ENCODE data around the gene ASB13.
A peak's percentile ranks its signal among the peaks of the same experiment; 100 is the strongest.

The ASB13 gene

GRCh38 chr10:5698062-5698461 lies 31.7 kb upstream of the ASB13 start:
- TF ChIP-seq ARNT (IDR thresholded peaks at IDR 0.05) (no peak), SUZ12 (IDR thresholded peaks at IDR 0.05) (no peak), FOXK2 (IDR thresholded peaks at IDR 0.05) (no peak), FOXA1 (IDR thresholded peaks at IDR 0.05) (no peak), ZNF384 (IDR thresholded peaks at IDR 0.05) (no peak), SP1 (IDR thresholded peaks at IDR 0.05) (no peak), PKNOX1 (IDR thresholded peaks at IDR 0.05) (no peak), LEF1 (IDR thresholded peaks at IDR 0.05; ENCODE audit: borderline replicate concordance) (no peak), NFRKB (IDR thresholded peaks at IDR 0.05) (no peak), CTBP1 (IDR thresholded peaks at IDR 0.05; ENCODE audit: borderline replicate concordance) (no peak), BHLHE40 (IDR thresholded peaks at IDR 0.05; ENCODE audit: borderline replicate concordance) (no peak), FOXM1 (IDR thresholded peaks at IDR 0.05; ENCODE audit: borderline replicate concordance) (no peak), ELF4 (IDR thresholded peaks at IDR 0.05) (no peak), L3MBTL2 (conservative IDR thresholded peaks at IDR 0.05) (no peak), HDGF (IDR thresholded peaks at IDR 0.05; ENCODE audit: borderline replicate concordance) (no peak), TARDBP (IDR thresholded peaks at IDR 0.05) (no peak)
- ChIA-PET POLR2A (no interaction called here), CTCF (no interaction called here)
- DNase-seq (ENCODE audit: extremely low spot score) = no peak

GRCh38 chr10:5697342-5697741 lies 30.9 kb upstream of the ASB13 start:
- no peak for TF ChIP-seq ELF4 (IDR thresholded peaks at IDR 0.05)
- no peak for TF ChIP-seq LEF1 (IDR thresholded peaks at IDR 0.05; ENCODE audit: borderline replicate concordance)
- TF ChIP-seq SUZ12 (IDR thresholded peaks at IDR 0.05) = no peak
- TF ChIP-seq HDGF (IDR thresholded peaks at IDR 0.05; ENCODE audit: borderline replicate concordance) = no peak
- TF ChIP-seq L3MBTL2 (conservative IDR thresholded peaks at IDR 0.05) = no peak
- no peak for TF ChIP-seq PKNOX1 (IDR thresholded peaks at IDR 0.05)
- no peak for TF ChIP-seq NFRKB (IDR thresholded peaks at IDR 0.05)
- TF ChIP-seq CTBP1 (IDR thresholded peaks at IDR 0.05; ENCODE audit: borderline replicate concordance) = no peak
- no peak for TF ChIP-seq BHLHE40 (IDR thresholded peaks at IDR 0.05; ENCODE audit: borderline replicate concordance)
- no peak for TF ChIP-seq ARNT (IDR thresholded peaks at IDR 0.05)
- TF ChIP-seq FOXA1 (IDR thresholded peaks at IDR 0.05) = no peak
- TF ChIP-seq SP1 (IDR thresholded peaks at IDR 0.05) = no peak
- no peak for TF ChIP-seq FOXK2 (IDR thresholded peaks at IDR 0.05)
- TF ChIP-seq FOXM1 (IDR thresholded peaks at IDR 0.05; ENCODE audit: borderline replicate concordance) = no peak
- TF ChIP-seq TARDBP (IDR thresholded peaks at IDR 0.05) = no peak
- no peak for TF ChIP-seq ZNF384 (IDR thresholded peaks at IDR 0.05)
- no peak for DNase-seq (ENCODE audit: extremely low spot score)
- ChIA-PET POLR2A (no interaction called here), CTCF (no interaction called here)

GRCh38 chr10:5694573-5694972 lies 28.2 kb upstream of the ASB13 start:
- ChIA-PET CTCF (no interaction called here), POLR2A (interaction anchor here (0.6 kb wide), 2 partner anchors 17 to 261 kb away, joined by 3 to 7 read pairs; no protein-coding TSS in a partner anchor)
- DNase-seq (ENCODE audit: extremely low spot score) = no peak
- TF ChIP-seq PKNOX1 (IDR thresholded peaks at IDR 0.05) = no peak
- no peak for TF ChIP-seq FOXK2 (IDR thresholded peaks at IDR 0.05)
- TF ChIP-seq TARDBP (IDR thresholded peaks at IDR 0.05) = no peak
- no peak for TF ChIP-seq L3MBTL2 (conservative IDR thresholded peaks at IDR 0.05)
- TF ChIP-seq NFRKB (IDR thresholded peaks at IDR 0.05) = no peak
- TF ChIP-seq FOXM1 (IDR thresholded peaks at IDR 0.05; ENCODE audit: borderline replicate concordance) = no peak
- no peak for TF ChIP-seq CTBP1 (IDR thresholded peaks at IDR 0.05; ENCODE audit: borderline replicate concordance)
- no peak for TF ChIP-seq HDGF (IDR thresholded peaks at IDR 0.05; ENCODE audit: borderline replicate concordance)
- TF ChIP-seq ELF4 (IDR thresholded peaks at IDR 0.05) = no peak
- no peak for TF ChIP-seq BHLHE40 (IDR thresholded peaks at IDR 0.05; ENCODE audit: borderline replicate concordance)
- no peak for TF ChIP-seq LEF1 (IDR thresholded peaks at IDR 0.05; ENCODE audit: borderline replicate concordance)
- TF ChIP-seq FOXA1 (IDR thresholded peaks at IDR 0.05) = no peak
- no peak for TF ChIP-seq ARNT (IDR thresholded peaks at IDR 0.05)
- TF ChIP-seq SUZ12 (IDR thresholded peaks at IDR 0.05) = no peak

GRCh38 chr10:5692461-5693358 lies 26.3 kb upstream of the ASB13 start:
- TF ChIP-seq L3MBTL2 (conservative IDR thresholded peaks at IDR 0.05) (peak; percentile 38; the same call in 1 of the 2 replicates), HDGF (IDR thresholded peaks at IDR 0.05; ENCODE audit: borderline replicate concordance) (no peak), CTBP1 (IDR thresholded peaks at IDR 0.05; ENCODE audit: borderline replicate concordance) (no peak), FOXM1 (IDR thresholded peaks at IDR 0.05; ENCODE audit: borderline replicate concordance) (peak; percentile 68; the same call in 1 of the 2 replicates), SP1 (IDR thresholded peaks at IDR 0.05) (no peak), TARDBP (IDR thresholded peaks at IDR 0.05) (no peak), PKNOX1 (IDR thresholded peaks at IDR 0.05) (no peak)
- CTCF ChIA-PET = interaction anchor here (0.6 to 0.7 kb wide), 2 partner anchors 9 to 15 kb away, joined by 3 read pairs; no protein-coding TSS in a partner anchor
- POLR2A ChIA-PET = interaction anchor here (1.3 to 1.5 kb wide), 3 partner anchors 11 to 70 kb away, joined by 3 to 5 read pairs (median 3); no protein-coding TSS in a partner anchor
- peak; percentile 60 for DNase-seq (ENCODE audit: extremely low spot score)

- no peak for DNase-seq (ENCODE audit: extremely low spot score)
- CTCF ChIA-PET = interaction anchor here (0.6 to 0.7 kb wide), 2 partner anchors 8 to 69 kb away, joined by 3 to 4 read pairs; no protein-coding TSS in a partner anchor
- POLR2A ChIA-PET = interaction anchor here (1.3 to 1.5 kb wide), 2 partner anchors 10 to 69 kb away, joined by 3 to 5 read pairs; no protein-coding TSS in a partner anchor
- TF ChIP-seq ARNT (IDR thresholded peaks at IDR 0.05) (no peak), CTBP1 (IDR thresholded peaks at IDR 0.05; ENCODE audit: borderline replicate concordance) (no peak), SP1 (IDR thresholded peaks at IDR 0.05) (no peak), NFRKB (IDR thresholded peaks at IDR 0.05) (no peak), L3MBTL2 (conservative IDR thresholded peaks at IDR 0.05) (no peak), PKNOX1 (IDR thresholded peaks at IDR 0.05) (no peak), FOXA1 (IDR thresholded peaks at IDR 0.05) (no peak), ZNF384 (IDR thresholded peaks at IDR 0.05) (no peak), TARDBP (IDR thresholded peaks at IDR 0.05) (no peak), BHLHE40 (IDR thresholded peaks at IDR 0.05; ENCODE audit: borderline replicate concordance) (no peak)
These were observed 25.4 kb upstream of the ASB13 start for GRCh38 chr10:5691786-5692185.
